Endodermal cell (in vitro differentiated cells): ENCODE measurements around the gene NDFIP1. TPM values are rescaled to one million over a fixed set of nuclear protein-coding genes. Genes with fewer than 3 reads are reported as not detected.
A peak's percentile ranks its signal among the peaks of the same experiment; 100 is the strongest.

Experiments
- DNase-seq: peaks from one replicate; pipeline ENCODE4 v3.0.0-alpha.2; 2017
- H3K27ac ChIP-seq: 2 replicates; pipeline ENCODE4 v1.5.1; 2013; ENCODE audit warnings: mild to moderate bottlenecking, low read depth, low read length, moderate library complexity
- H3K27me3 ChIP-seq: 2 replicates; pipeline ENCODE4 v1.6.1; 2013; ENCODE audit warnings: mild to moderate bottlenecking, low read length, moderate library complexity; ENCODE audit not compliant: insufficient read depth, control insufficient read depth, poor library complexity, severe bottlenecking
- H3K36me3 ChIP-seq: 2 replicates; pipeline ENCODE4 v1.7.0; 2013; ENCODE audit warnings: mild to moderate bottlenecking, low read length, moderate library complexity; ENCODE audit not compliant: control insufficient read depth, insufficient read depth
- H3K4me1 ChIP-seq: one replicate; pipeline ENCODE4 v1.7.0; 2013; ENCODE audit warnings: low read length; ENCODE audit not compliant: control insufficient read depth, insufficient read depth
- H3K4me3 ChIP-seq: 2 replicates; pipeline ENCODE4 v1.5.1; 2013; ENCODE audit warnings: mild to moderate bottlenecking, low read length, moderate library complexity
- H3K9ac ChIP-seq: 2 replicates; pipeline ENCODE4 v1.6.1; 2013; ENCODE audit warnings: mild to moderate bottlenecking, low read length, moderate library complexity; ENCODE audit not compliant: poor library complexity, severe bottlenecking; ENCODE audit errors: extremely low read depth
- H3K9me3 ChIP-seq: 2 replicates; pipeline ENCODE4 v1.6.1; 2013; ENCODE audit warnings: mild to moderate bottlenecking, low read length, moderate library complexity; ENCODE audit not compliant: control insufficient read depth
- H3K27ac Mint-ChIP-seq: 2 replicates; pipeline ENCODE4 v1.8.0; 2020; ENCODE audit warnings: mixed read lengths
- H3K27me3 Mint-ChIP-seq: 2 replicates; pipeline ENCODE4 v1.8.0; 2021; ENCODE audit warnings: mild to moderate bottlenecking, mixed read lengths; ENCODE audit not compliant: insufficient read depth
- H3K36me3 Mint-ChIP-seq: 2 replicates; pipeline ENCODE4 v1.8.0; 2020; ENCODE audit warnings: low read depth, mixed read lengths
- H3K4me1 Mint-ChIP-seq: 2 replicates; pipeline ENCODE4 v1.8.0; 2020; ENCODE audit warnings: mixed read lengths
- H3K4me3 Mint-ChIP-seq: 2 replicates; pipeline ENCODE4 v1.8.0; 2020; ENCODE audit warnings: mild to moderate bottlenecking, moderate library complexity, mixed read lengths
- H3K9me3 Mint-ChIP-seq: 2 replicates; pipeline ENCODE4 v1.8.0; 2020; ENCODE audit warnings: mild to moderate bottlenecking, mixed read lengths
- WGBS, 2 experiments: methylation state at CpG; one replicate each; pipeline versions ENCODE4 v1.1.5 to v1.1.7; 2013; ENCODE audit warnings: missing lambda C conversion rate in 2 of 2, mixed read lengths in 1 of 2; ENCODE audit not compliant: insufficient coverage in 1 of 2, insufficient read length in 1 of 2; 5-methylcytosine and 5-hydroxymethylcytosine counted together
- total RNA-seq, 2 donors: library from RNA; stranded (reverse); fragmentation: NEBNext Ultra II Directional in 1 of 2; extraction: Animal tissue kit (Norgen Biotek cat#: 25700) in 1 of 2; gene quantifications; 2 replicates in 1 of 2; 3 replicates in 1 of 2; pipeline ENCODE4 v1.2.1, GENCODE V29; 2021
- TF ChIP-seq, protein P1 (sequence below): fragments of 200-600 bp; sonication (generic); conservative IDR thresholded peaks from 2 replicates; pipeline ENCODE4 v1.5.0; 2021; ENCODE audit warnings: antibody characterized with exemption, mild to moderate bottlenecking

Gene NDFIP1
- total RNA-seq, 2 donors from 2014 or later: 46.2 to 49.0 TPM

DNA sequence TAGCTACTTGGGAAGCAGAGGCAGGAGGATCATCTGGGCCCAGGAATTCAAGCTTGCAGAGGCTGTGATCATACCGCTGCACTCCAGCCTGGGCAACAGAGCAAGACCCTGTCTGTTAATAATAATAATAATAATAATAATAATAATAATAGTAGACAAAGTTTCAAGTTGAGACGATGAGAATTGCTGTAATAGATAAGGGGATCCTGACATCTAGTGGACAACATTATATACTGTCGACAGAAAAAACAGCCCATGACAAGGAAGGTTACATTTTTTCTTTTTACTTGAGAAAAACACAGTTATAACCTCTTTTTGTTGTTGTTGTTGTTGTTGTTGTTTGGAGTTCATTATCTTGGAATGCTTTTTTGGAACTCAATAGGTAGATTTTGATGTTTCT, 35.3 kb downstream of the NDFIP1 start:
- no peak overlapping the region for H3K27ac Mint-ChIP-seq
- H3K4me1 ChIP-seq: no peaks in the 10 kb centered on the region
- 83% methylated on average over 2 of the region's 3 CpGs; no CpG with 5 or more reads in 1 of the 2 experiments for WGBS, 2 experiments
- H3K9ac ChIP-seq: no peak overlapping the region
- H3K9me3 Mint-ChIP-seq: peaks cover 9% of the 10 kb centered on the region
- peaks cover 23% of the 10 kb centered on the region for H3K9me3 ChIP-seq
- no peaks in the 10 kb centered on the region for H3K27me3 ChIP-seq
- H3K36me3 ChIP-seq: peaks cover 89% of the 10 kb centered on the region
- peaks cover 40% of the 10 kb centered on the region for H3K36me3 Mint-ChIP-seq
- TF ChIP-seq, protein P1, sequence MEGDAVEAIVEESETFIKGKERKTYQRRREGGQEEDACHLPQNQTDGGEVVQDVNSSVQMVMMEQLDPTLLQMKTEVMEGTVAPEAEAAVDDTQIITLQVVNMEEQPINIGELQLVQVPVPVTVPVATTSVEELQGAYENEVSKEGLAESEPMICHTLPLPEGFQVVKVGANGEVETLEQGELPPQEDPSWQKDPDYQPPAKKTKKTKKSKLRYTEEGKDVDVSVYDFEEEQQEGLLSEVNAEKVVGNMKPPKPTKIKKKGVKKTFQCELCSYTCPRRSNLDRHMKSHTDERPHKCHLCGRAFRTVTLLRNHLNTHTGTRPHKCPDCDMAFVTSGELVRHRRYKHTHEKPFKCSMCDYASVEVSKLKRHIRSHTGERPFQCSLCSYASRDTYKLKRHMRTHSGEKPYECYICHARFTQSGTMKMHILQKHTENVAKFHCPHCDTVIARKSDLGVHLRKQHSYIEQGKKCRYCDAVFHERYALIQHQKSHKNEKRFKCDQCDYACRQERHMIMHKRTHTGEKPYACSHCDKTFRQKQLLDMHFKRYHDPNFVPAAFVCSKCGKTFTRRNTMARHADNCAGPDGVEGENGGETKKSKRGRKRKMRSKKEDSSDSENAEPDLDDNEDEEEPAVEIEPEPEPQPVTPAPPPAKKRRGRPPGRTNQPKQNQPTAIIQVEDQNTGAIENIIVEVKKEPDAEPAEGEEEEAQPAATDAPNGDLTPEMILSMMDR: peak; percentile 79
- DNase-seq: no peak
- H3K27me3 Mint-ChIP-seq: no peaks in the 10 kb centered on the region
- H3K4me1 Mint-ChIP-seq: no peaks in the 10 kb centered on the region
- no peak overlapping the region for H3K4me3 ChIP-seq
- H3K4me3 Mint-ChIP-seq: no peak overlapping the region
- no peak overlapping the region for H3K27ac ChIP-seq

DNA sequence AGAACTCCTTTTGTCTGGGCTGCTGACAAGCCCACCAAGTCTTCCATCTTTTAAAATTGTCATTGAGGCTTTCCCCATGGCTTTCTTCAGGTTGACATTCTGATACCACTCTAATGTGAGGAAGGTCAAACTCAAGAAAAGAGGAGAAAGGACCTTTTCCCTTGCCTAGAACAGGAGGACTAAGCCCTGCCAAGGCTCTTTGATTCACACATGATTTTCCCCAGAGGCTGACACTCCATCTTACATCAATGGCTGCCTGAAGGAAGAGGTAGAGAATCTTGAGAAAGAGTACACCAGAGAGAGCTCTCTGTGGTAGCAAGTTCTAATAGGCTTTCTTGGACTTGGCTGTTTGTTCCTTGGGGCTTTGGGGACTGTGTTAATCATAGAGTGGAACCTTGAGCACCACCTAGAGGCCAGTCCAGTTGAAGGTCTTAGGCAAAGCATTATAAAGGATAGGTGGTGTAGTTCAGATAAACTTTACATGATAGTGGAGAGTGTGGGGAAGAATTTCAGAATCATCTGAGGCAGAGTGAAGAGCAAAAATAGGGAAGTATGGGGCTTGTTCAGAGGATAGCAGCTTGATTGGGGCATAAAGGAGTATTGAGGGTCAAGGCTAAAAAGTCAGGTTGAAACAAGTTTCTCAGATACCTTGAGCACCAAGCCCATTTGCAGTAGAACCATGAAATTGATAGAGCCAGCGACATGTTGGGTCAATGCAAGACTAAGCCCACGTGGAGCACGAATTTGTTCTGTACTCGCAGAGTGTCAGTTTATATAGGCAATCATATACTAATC, 36.7 kb downstream of the NDFIP1 start:
- peak; percentile 86 for DNase-seq
- Histone ChIP-seq H3K4me1 (no peaks in the 10 kb centered on the region), H3K36me3 (peaks cover 86% of the 10 kb centered on the region), H3K4me3 (no peak overlapping the region), H3K27ac (no peak overlapping the region), H3K9me3 (peaks cover 23% of the 10 kb centered on the region), H3K27me3 (no peaks in the 10 kb centered on the region), H3K9ac (no peak overlapping the region)
- TF ChIP-seq, protein P1: peak; percentile 89
- Mint-ChIP-seq H3K4me1 (no peaks in the 10 kb centered on the region), H3K4me3 (no peak overlapping the region), H3K9me3 (peaks cover 9% of the 10 kb centered on the region), H3K27me3 (no peaks in the 10 kb centered on the region), H3K36me3 (peaks cover 44% of the 10 kb centered on the region), H3K27ac (no peak overlapping the region)
- 83 to 91% methylated on average over 4 of the region's 4 CpGs for WGBS, 2 experiments

DNA sequence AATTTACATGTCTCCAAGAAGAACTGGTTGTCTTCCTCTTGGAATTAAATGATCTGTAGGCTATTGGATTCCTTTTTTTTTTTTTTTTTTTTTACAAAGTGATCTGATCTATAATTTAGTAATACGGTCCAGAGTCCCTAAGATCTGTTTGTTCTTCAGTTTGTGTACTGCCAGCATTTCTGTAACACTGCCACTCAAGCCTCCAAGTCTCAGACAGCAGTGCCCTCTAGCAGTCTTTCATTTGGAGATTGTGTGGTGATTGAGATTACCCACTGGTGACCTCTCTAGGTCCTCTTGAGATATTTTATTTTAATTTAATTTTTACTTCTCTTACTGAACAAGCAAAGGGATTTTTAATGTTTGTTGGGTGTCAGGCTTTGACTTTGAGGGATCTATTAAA, 40.8 kb downstream of the NDFIP1 start:
- Histone ChIP-seq H3K9ac (no peak overlapping the region), H3K27me3 (no peaks in the 10 kb centered on the region), H3K27ac (no peak overlapping the region), H3K4me1 (peaks cover 4% of the 10 kb centered on the region), H3K4me3 (no peak overlapping the region), H3K36me3 (peaks cover 77% of the 10 kb centered on the region), H3K9me3 (peaks cover 23% of the 10 kb centered on the region)
- TF ChIP-seq, protein P1: no peak
- H3K4me3 Mint-ChIP-seq: no peak overlapping the region
- H3K4me1 Mint-ChIP-seq: peaks cover 17% of the 10 kb centered on the region
- H3K27ac Mint-ChIP-seq: no peak overlapping the region
- peaks cover 41% of the 10 kb centered on the region for H3K36me3 Mint-ChIP-seq
- WGBS, 2 experiments: 100% methylated on average over 1 of the region's 1 CpG; no CpG with 5 or more reads in 1 of the 2 experiments
- no peak for DNase-seq
- H3K27me3 Mint-ChIP-seq: no peaks in the 10 kb centered on the region
- H3K9me3 Mint-ChIP-seq: peaks cover 9% of the 10 kb centered on the region
